T-helper 2 cell treated with Interferon-gamma antibody and Interleukin-4, amounts not matched to agents 5 μg/mL and 100 μg/mL, for 36 hours (primary cell): ENCODE results near the gene LRRC25.

Experiments
- DNase-seq: peaks from one replicate; pipeline ENCODE4 v3.0.0; 2021; ENCODE audit warnings: low spot score
- H3K27ac Mint-ChIP-seq: one replicate; pipeline ENCODE4 v1.8.0; 2021; ENCODE audit warnings: mild to moderate bottlenecking, mixed read lengths
- H3K27me3 Mint-ChIP-seq: one replicate; pipeline ENCODE4 v1.8.0; 2021; ENCODE audit warnings: low read depth, mixed read lengths
- H3K36me3 Mint-ChIP-seq: one replicate; pipeline ENCODE4 v1.8.0; 2021; ENCODE audit warnings: low read depth, mixed read lengths
- H3K4me1 Mint-ChIP-seq: one replicate; pipeline ENCODE4 v1.8.0; 2021; ENCODE audit warnings: low read depth, mixed read lengths
- H3K4me3 Mint-ChIP-seq: one replicate; pipeline ENCODE4 v1.8.0; 2022; ENCODE audit warnings: mild to moderate bottlenecking, moderate library complexity, mixed read lengths
- H3K9me3 Mint-ChIP-seq: one replicate; pipeline ENCODE4 v1.8.0; 2021; ENCODE audit warnings: mixed read lengths

LRRC25 gene

DNA sequence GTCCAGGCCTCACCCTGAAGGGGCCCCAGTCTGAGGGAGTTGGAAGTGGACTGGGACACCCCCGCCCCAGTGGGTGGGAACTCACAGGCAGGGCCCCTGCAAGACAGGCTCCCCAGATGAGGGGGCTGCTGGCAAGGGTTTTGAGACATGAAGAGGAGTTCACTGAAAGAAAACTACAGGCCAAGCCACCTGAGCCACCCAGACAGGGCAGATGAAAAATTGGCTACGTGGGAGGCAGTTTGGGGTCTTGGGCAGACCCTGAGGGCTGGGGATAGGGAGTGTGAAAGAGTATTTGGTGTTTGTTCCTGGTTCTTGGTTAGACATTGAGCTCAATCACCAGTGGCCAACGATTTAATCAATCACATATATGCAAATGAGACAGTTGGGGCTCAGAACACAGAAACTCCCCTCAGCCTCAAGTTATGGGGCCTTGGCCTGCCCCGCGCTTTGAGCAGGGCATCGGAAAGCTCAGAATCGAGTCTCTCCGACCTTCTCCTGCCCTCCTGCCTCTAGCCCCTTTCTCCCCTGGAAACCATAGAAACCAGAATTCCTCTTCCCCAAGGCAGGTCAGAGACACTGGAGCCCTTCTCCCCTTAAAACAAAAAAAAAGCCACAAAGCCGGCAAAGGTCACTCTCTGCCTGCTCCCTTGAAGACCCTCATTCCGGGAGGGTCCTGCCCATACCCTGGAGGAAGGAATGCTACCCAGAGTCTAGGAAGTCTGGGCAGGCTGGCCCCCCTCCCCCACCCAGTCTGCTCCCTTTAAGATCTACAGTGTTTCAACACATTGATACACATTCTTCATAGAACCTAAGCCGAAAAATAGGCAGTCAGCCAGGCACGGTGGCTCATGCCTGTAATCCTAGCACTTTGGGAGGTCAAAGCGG, 41.8 kb upstream of the LRRC25 start:
- DNase-seq, result no peak
- peaks cover 18% of the 10 kb centered on the region for H3K4me1 Mint-ChIP-seq
- H3K27ac Mint-ChIP-seq, result no peak overlapping the region
- peaks cover 23% of the 10 kb centered on the region for H3K36me3 Mint-ChIP-seq
- peaks cover 5% of the 10 kb centered on the region for H3K9me3 Mint-ChIP-seq
- H3K27me3 Mint-ChIP-seq, result no peaks in the 10 kb centered on the region
- H3K4me3 Mint-ChIP-seq, result no peak overlapping the region

- no peaks in the 10 kb centered on the region for H3K27me3 Mint-ChIP-seq
- H3K36me3 Mint-ChIP-seq, result peaks cover 20% of the 10 kb centered on the region
- H3K4me1 Mint-ChIP-seq, result peaks cover 18% of the 10 kb centered on the region
- H3K9me3 Mint-ChIP-seq, result peaks cover 5% of the 10 kb centered on the region
- H3K27ac Mint-ChIP-seq, result no peak overlapping the region
- H3K4me3 Mint-ChIP-seq, result no peak overlapping the region
- DNase-seq, result no peak
Observed at GRCh38 chr19:18438331-18439024, 41.1 kb upstream of the LRRC25 start.

GRCh38 chr19:18437491-18438330, 40.3 kb upstream of the LRRC25 start, which contains the start of gene ISYNA1:
Gene ISYNA1, minus strand, starts transcription at chr19:18438133. Its CDS starts 154 bp downstream, at chr19:18437979.
- peaks cover 5% of the 10 kb centered on the region for H3K9me3 Mint-ChIP-seq
- peak; percentile 42 for DNase-seq
- no peak within 1 kb of the TSS for H3K27ac Mint-ChIP-seq
- H3K4me1 Mint-ChIP-seq, result peaks cover 18% of the 10 kb centered on the region
- H3K36me3 Mint-ChIP-seq, result peaks cover 16% of the 10 kb centered on the region
- peak within 1 kb of the TSS; percentile 59 for H3K4me3 Mint-ChIP-seq
- H3K27me3 Mint-ChIP-seq, result no peaks in the 10 kb centered on the region

DNA sequence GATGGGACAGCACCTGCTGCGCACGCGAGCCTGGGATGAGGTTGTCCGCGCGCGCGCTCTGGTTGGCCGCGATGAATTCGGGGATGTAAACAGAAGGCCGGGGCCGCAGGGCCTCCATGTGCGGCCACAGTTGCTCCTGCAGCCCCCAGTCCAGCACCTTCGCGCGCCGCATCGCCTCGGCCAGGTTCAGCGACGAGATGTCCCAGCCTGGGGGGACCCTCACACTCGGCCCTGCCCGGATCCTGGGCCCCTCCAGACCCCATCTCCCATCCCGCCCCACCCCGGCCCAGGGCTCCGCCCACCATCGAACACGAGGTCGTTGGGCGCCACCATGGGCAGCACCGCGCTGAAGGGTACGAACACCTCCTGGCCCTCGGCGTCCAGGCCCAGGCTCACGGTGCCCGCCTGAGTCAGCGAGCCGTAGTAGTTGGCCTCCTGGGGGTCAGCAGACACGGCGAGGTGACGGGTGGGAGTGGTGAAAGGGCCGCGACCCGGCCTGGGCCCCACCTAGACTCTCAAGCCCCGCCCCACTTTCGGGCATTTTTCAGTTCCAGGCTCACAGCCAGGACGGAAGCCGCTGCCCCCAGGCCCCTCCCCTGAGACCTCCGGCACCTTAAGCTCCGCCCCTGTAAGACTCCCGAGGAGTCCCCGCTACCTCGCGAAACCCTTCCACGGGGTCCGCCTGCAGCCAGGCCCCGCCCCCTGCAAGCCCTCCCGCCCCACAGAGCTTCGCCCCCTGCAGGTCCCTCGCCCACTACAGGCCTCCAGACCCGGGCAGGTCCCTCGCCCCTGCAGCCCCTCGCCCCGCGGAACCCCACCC, 39.5 kb upstream of the LRRC25 start:
- no peaks in the 10 kb centered on the region for H3K9me3 Mint-ChIP-seq
- no peaks in the 10 kb centered on the region for H3K27me3 Mint-ChIP-seq
- H3K27ac Mint-ChIP-seq, result peak overlapping the region; percentile 26
- peak overlapping the region; percentile 74 for H3K4me3 Mint-ChIP-seq
- H3K4me1 Mint-ChIP-seq, result peaks cover 13% of the 10 kb centered on the region
- DNase-seq, result peak; percentile 66
- peaks cover 15% of the 10 kb centered on the region for H3K36me3 Mint-ChIP-seq

- Mint-ChIP-seq H3K9me3 (no peaks in the 10 kb centered on the region), H3K4me1 (peaks cover 8% of the 10 kb centered on the region), H3K4me3 (peak overlapping the region; percentile 74), H3K27ac (peak overlapping the region; percentile 26), H3K27me3 (no peaks in the 10 kb centered on the region), H3K36me3 (peaks cover 15% of the 10 kb centered on the region)
- no peak for DNase-seq
Observed at GRCh38 chr19:18435842-18436670, 38.6 kb upstream of the LRRC25 start.

GRCh38 chr19:18435178-18435841, 37.9 kb upstream of the LRRC25 start:
- peaks cover 12% of the 10 kb centered on the region for H3K36me3 Mint-ChIP-seq
- H3K9me3 Mint-ChIP-seq, result no peaks in the 10 kb centered on the region
- no peak overlapping the region for H3K27ac Mint-ChIP-seq
- H3K4me3 Mint-ChIP-seq, result peak overlapping the region; percentile 7
- H3K4me1 Mint-ChIP-seq, result peaks cover 8% of the 10 kb centered on the region
- no peaks in the 10 kb centered on the region for H3K27me3 Mint-ChIP-seq
- no peak for DNase-seq

GRCh38 chr19:18434411-18435175, 37.2 kb upstream of the LRRC25 start:
- H3K36me3 Mint-ChIP-seq, result peaks cover 15% of the 10 kb centered on the region
- no peak overlapping the region for H3K27ac Mint-ChIP-seq
- peak overlapping the region; percentile 12 for H3K4me3 Mint-ChIP-seq
- H3K4me1 Mint-ChIP-seq, result peaks cover 11% of the 10 kb centered on the region
- H3K9me3 Mint-ChIP-seq, result no peaks in the 10 kb centered on the region
- no peak for DNase-seq
- H3K27me3 Mint-ChIP-seq, result no peaks in the 10 kb centered on the region

DNA sequence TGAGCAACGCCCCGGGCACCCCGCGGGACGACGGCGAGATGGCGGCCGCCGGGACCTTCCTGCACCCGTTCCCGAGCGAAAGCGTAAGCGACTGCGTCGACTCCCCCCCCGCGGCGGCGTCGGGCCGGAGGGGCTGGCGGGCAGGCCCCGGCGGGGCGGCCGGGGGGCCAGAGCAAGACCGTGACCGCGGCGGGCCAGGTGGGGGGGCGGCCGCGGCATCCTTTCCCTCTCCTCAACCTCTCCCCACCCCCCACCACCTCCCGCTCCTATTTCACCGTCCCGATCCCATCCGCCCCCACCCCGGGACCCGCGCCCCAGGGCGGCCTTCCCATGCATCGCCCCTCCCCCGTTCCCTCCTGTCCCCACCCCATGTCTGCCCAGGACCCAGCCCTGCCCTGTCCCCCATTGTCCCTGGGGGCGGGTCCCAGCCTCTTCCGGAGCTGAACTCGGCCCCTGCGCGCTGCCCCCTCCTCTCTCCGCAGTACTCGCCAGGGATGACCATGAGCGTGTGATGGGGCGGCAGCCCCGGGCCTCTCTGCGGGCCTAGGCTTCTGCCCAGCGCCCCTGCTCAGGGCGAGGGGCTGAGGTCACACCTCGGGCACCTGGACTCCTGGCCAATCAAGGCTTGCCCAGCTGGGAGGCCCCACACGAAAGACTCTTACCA, 36.4 kb upstream of the LRRC25 start:
- no peak for DNase-seq
- no peaks in the 10 kb centered on the region for H3K9me3 Mint-ChIP-seq
- peaks cover 11% of the 10 kb centered on the region for H3K4me1 Mint-ChIP-seq

GRCh38 chr19:18433015-18433691, 35.7 kb upstream of the LRRC25 start:
- peaks cover 11% of the 10 kb centered on the region for H3K4me1 Mint-ChIP-seq
- H3K27me3 Mint-ChIP-seq, result no peaks in the 10 kb centered on the region
- no peaks in the 10 kb centered on the region for H3K9me3 Mint-ChIP-seq
- H3K27ac Mint-ChIP-seq, result no peak overlapping the region
- H3K36me3 Mint-ChIP-seq, result peaks cover 15% of the 10 kb centered on the region
- no peak overlapping the region for H3K4me3 Mint-ChIP-seq
- no peak for DNase-seq

More for the DNA sequence above, 36.4 kb upstream of the LRRC25 start:
- H3K4me3 Mint-ChIP-seq, result peak overlapping the region; percentile 12
- peaks cover 15% of the 10 kb centered on the region for H3K36me3 Mint-ChIP-seq
- no peak overlapping the region for H3K27ac Mint-ChIP-seq
- no peaks in the 10 kb centered on the region for H3K27me3 Mint-ChIP-seq

GRCh38 chr19:18432275-18433014, 35.0 kb upstream of the LRRC25 start:
- no peak for DNase-seq
- Mint-ChIP-seq H3K27me3 (no peaks in the 10 kb centered on the region), H3K36me3 (peaks cover 15% of the 10 kb centered on the region), H3K4me3 (no peak overlapping the region), H3K4me1 (peaks cover 11% of the 10 kb centered on the region), H3K27ac (no peak overlapping the region), H3K9me3 (no peaks in the 10 kb centered on the region)
